Type B pancreatic cell (in vitro differentiated cells): Measurements from ENCODE around the gene PLEKHA8. TPM values are rescaled to one million over a fixed set of nuclear protein-coding genes. Genes with fewer than 3 reads are reported as not detected.

Source experiments
- DNase-seq: peaks from one replicate; pipeline ENCODE4 v3.0.0; 2021; ENCODE audit warnings: mixed read lengths; ENCODE audit not compliant: unreplicated experiment; ENCODE audit errors: extremely low spot score
- H3K27ac Mint-ChIP-seq: 2 replicates; pipeline ENCODE4 v1.8.0; 2021; ENCODE audit warnings: mild to moderate bottlenecking, mixed read lengths
- H3K27me3 Mint-ChIP-seq: 2 replicates; pipeline ENCODE4 v1.8.0; 2021; ENCODE audit warnings: mixed read lengths
- H3K36me3 Mint-ChIP-seq: 2 replicates; pipeline ENCODE4 v1.8.0; 2021; ENCODE audit warnings: mixed read lengths
- H3K4me1 Mint-ChIP-seq: one replicate; pipeline ENCODE4 v1.8.0; 2021; ENCODE audit warnings: mixed read lengths; ENCODE audit not compliant: unreplicated experiment
- H3K4me3 Mint-ChIP-seq: 2 replicates; pipeline ENCODE4 v1.8.0; 2021; ENCODE audit warnings: mild to moderate bottlenecking, mixed read lengths
- H3K9me3 Mint-ChIP-seq: 2 replicates; pipeline ENCODE4 v1.8.0; 2021; ENCODE audit warnings: mixed read lengths
- CTCF ChIP-seq: fragments of 200-600 bp; sonication (generic); conservative IDR thresholded peaks from 2 replicates; pipeline ENCODE4 v1.5.0; 2021; ENCODE audit warnings: antibody characterized with exemption, mild to moderate bottlenecking
- total RNA-seq: library from RNA; stranded (reverse); gene quantifications from 2 replicates; pipeline ENCODE4 v1.2.1, GENCODE V29; 2021; ENCODE audit warnings: low replicate concordance

PLEKHA8 gene
- total RNA-seq, 1 donor from 2014 or later: 46.0 TPM

- H3K4me1 Mint-ChIP-seq: no peaks in the 10 kb centered on the region
- H3K27me3 Mint-ChIP-seq: no peaks in the 10 kb centered on the region
- DNase-seq: no peak
- H3K9me3 Mint-ChIP-seq: no peaks in the 10 kb centered on the region
- H3K4me3 Mint-ChIP-seq: no peak overlapping the region
- no peak overlapping the region for H3K27ac Mint-ChIP-seq
- peaks cover 23% of the 10 kb centered on the region for H3K36me3 Mint-ChIP-seq
- TF ChIP-seq CTCF: no peak
Observed at GRCh38 chr7:30066687-30067086, 38.5 kb downstream of the PLEKHA8 start.

GRCh38 chr7:30068117-30068516, 39.9 kb downstream of the PLEKHA8 start:
- DNase-seq: no peak
- no peaks in the 10 kb centered on the region for H3K9me3 Mint-ChIP-seq
- H3K27me3 Mint-ChIP-seq: no peaks in the 10 kb centered on the region
- TF ChIP-seq CTCF: no peak
- H3K4me1 Mint-ChIP-seq: no peaks in the 10 kb centered on the region
- no peak overlapping the region for H3K27ac Mint-ChIP-seq
- H3K4me3 Mint-ChIP-seq: no peak overlapping the region
- H3K36me3 Mint-ChIP-seq: peaks cover 22% of the 10 kb centered on the region

GRCh38 chr7:30069096-30069867, 41.1 kb downstream of the PLEKHA8 start:
- peaks cover 22% of the 10 kb centered on the region for H3K36me3 Mint-ChIP-seq
- H3K27ac Mint-ChIP-seq: no peak overlapping the region

GRCh38 chr7:30070052-30070451, 41.8 kb downstream of the PLEKHA8 start:
- no peak for DNase-seq
- H3K27ac Mint-ChIP-seq: peak overlapping the region; percentile 68
- no peaks in the 10 kb centered on the region for H3K9me3 Mint-ChIP-seq
- no peaks in the 10 kb centered on the region for H3K4me1 Mint-ChIP-seq
- peaks cover 22% of the 10 kb centered on the region for H3K36me3 Mint-ChIP-seq
- no peaks in the 10 kb centered on the region for H3K27me3 Mint-ChIP-seq
- no peak overlapping the region for H3K4me3 Mint-ChIP-seq
- no peak for TF ChIP-seq CTCF

More at GRCh38 chr7:30069096-30069867, 41.1 kb downstream of the PLEKHA8 start:
- Mint-ChIP-seq H3K4me1 (no peaks in the 10 kb centered on the region), H3K27me3 (no peaks in the 10 kb centered on the region), H3K4me3 (no peak overlapping the region), H3K9me3 (no peaks in the 10 kb centered on the region)
- no peak for DNase-seq
- no peak for TF ChIP-seq CTCF

- no peak for TF ChIP-seq CTCF
- no peak for DNase-seq
- no peak overlapping the region for H3K4me3 Mint-ChIP-seq
- H3K27me3 Mint-ChIP-seq: no peaks in the 10 kb centered on the region
- H3K9me3 Mint-ChIP-seq: no peaks in the 10 kb centered on the region
- no peaks in the 10 kb centered on the region for H3K4me1 Mint-ChIP-seq
- no peak overlapping the region for H3K27ac Mint-ChIP-seq
- H3K36me3 Mint-ChIP-seq: peaks cover 20% of the 10 kb centered on the region
Observed at GRCh38 chr7:30072735-30073134, 44.5 kb downstream of the PLEKHA8 start.
